Activated CD4-positive, alpha-beta T cell treated with anti-CD3 and anti-CD28 coated beads for 4 hours (primary cell): Measurements from ENCODE around the gene TIE1.

Experiments
- DNase-seq, 2 donors: peaks; one replicate each; pipeline ENCODE4 v3.0.0-alpha.2; 2020

TIE1 gene

GRCh38 chr1:43274125-43274803 lies 26.5 kb upstream of the TIE1 start:
- peak in 1 of 2 donors; percentile 23 for DNase-seq

DNA sequence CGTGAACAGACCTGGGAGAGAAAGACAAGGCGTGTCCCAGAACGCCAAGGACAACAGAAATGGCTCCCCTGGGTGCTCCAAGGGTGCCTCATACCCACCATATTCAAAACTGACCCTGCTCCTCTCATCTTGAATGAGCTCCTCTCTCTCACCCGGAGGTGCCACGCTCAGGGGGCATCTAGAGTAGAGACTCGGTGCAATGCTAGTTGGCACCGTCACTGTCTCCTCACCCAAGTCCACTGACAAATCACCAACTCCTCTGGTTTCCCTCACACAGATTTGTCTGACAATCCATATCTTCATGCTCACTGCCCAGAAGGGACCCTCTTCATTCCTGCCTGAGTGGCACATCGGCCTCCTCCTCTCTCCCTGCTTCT lies 26.0 kb upstream of the TIE1 start:
- DNase-seq = no peak

DNA sequence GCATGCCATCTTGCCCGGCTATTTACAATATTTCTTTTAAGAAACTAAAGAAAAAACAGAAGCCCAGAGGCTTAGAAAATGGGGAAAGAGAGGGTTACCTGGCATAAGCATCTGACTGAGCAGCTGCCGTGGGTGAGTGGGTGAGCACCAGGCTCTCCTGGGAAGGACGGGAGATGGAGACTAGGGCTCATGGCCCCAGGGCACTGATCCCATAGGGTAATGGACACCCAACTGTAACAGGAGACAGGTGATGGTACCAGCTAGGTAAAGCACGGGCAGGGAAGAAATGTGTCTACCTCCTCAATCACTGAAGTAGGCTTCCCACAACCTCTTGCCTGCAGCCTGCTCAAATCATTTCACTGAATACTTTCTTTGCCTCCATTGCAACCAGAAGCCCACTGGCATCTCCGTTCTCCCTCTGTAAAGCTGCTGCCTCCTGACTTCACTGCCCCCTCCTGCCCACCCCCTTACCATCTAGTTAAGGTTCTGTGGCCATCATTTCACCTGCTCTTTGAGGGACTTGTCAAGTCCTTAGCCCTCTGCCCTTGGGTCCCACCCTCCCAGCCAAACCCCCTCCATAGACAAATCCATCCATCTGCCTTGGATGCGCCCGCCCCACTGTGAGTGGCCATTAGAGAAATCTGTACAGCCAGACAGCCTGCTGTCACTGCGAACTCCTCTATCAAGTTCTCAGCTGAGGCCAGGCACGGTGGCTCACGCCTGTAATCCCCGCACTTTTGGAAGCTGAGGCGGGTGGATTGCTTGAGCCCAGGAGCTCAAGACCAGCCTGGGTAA lies 24.8 kb upstream of the TIE1 start:
- DNase-seq = no peak

DNA sequence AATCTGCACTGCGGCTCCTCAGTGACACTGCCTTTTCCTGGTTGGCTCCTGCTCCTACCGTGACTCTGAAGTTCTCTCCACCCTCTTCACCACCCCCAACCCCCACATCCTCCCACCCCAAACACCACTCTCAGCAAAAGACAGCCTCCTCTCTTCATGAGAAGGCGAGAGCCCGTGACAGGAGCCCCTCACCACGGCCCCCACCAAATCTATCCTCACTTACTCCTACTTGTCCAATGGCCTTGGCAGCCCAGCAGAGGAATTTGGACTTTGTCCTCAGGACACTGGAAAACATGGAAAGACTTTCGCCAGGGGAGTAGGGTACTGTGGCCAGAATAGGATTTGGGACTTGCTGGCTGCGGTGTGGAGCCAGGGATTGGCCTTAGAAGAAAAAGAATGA lies 24.1 kb upstream of the TIE1 start:
- no peak for DNase-seq

GRCh38 chr1:43277116-43277876 lies 23.5 kb upstream of the TIE1 start:
- no peak for DNase-seq

DNA sequence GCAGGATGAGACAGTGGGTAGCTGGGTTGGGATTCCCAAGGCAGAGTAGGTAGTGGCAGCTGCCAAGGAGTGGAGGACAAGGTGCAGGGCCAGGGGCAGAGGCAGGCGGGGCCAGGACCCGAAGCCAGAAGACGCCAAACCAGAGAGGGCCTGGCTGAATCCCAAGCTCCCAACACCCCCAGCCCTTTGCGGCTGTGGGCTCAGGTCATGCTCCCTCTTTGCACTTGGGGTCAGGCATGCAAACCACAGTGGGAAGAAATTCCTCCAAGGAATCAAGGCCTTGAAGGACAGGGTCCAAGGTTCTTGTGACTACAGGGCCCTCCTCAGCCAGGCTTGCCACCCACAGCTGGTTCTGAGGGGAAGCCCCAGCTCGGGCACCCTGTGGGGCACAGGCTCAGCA lies 21.6 kb upstream of the TIE1 start:
- DNase-seq = no peak

DNA sequence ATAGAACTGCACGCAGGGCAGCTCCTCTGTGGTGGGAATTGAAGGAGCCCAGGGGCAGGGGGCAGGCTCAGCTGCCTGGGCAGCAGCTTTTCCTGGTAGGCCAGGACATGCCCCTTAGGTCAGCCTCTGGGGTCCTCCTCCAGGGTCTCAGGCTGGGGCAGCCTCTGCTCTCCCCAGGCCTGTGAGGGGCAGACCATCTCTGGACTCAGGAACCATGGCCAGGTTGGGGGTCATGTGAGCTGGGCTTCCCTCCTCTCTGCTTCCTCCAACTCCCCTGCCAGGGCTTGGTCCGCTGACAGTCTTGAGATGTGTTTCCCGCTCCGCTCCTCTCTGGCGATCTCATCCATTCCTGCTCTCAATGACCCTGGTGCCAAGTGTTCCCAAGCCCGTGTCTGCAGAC lies 21.1 kb upstream of the TIE1 start:
- DNase-seq = no peak

GRCh38 chr1:43280692-43281091 lies 20.1 kb upstream of the TIE1 start:
- DNase-seq = no peak

DNA sequence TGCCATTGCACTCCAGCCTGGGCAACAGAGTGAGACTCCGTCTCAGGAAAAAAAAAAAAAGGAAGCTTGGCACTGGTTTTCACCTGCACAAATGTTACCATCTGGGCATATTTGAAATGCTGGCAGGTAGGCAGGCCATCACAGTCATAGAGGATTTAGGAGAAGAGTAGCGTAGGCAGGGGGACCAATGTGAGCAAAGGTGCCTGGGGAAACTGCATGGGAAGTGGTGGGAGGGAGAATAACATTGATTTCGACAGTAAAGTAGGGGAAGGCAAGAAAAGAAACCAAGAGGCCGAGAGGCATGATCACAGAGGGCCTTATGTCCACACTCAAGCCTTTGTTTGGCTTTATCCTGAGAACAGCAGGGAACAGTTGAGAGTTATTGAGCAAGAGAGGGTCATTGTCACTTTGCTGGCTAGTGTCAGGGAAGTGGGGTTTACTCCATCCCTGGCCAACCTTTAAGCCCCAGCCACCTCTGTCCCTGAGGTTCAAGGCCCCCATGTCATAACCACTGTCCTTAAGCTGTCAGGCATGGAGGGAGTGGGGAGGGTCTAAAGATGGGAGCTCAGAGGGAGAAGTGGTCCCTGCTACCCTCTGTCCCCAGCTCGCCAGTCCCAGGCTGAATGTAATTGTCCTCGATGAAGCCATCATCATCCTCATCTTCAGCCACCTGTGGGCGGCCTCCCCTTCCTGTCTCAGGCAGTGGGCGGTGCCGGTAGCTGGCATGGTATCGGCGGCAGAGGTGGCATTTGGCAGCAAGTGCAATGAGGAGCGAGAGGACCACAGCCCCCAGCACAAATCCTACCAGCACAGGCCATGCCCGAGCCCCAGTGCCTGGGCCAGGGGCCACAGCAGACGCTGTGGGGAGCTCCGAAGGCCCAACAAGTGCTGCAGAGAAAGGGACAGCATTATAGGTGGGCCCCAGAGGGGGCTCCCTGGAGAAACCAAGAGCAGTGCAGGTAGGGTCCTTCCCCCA lies 18.3 kb upstream of the TIE1 start:
- DNase-seq = no peak

- DNase-seq = no peak
These were observed 16.7 kb upstream of the TIE1 start for GRCh38 chr1:43284065-43284464.

DNA sequence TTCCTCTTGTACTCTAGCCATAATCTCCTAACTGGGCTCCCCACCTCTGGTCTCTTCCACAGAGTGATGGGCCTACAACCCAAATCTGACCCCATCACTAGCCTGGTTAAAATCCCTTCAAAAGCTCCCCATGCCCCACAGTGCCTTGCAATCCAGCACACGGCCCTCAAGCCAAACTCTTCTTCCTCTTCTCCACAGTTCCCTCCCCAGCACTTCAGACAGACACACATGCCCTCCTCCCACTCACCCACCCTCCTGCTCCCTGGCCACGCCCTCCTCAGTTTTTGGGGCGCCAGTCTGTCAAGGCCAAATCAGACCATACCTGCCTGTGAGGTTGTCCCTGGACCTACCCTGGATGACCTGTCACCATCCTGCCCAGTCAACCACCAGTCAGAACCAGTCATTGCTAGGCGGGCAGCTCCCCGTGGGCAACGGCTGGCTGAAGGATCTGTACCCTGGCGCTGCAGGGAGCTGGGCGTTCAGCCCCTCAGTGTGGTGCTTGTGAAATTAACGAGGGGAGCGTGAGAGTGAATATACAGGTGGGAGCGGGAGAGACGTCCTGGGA lies 16.2 kb upstream of the TIE1 start:
- no peak for DNase-seq

- DNase-seq = no peak
These were observed 15.4 kb upstream of the TIE1 start, which contains the start of gene C1orf210 for GRCh38 chr1:43285269-43285990. Gene C1orf210 (minus strand): TSS chr1:43285581. CDS start chr1:43283270, 2,311 bp downstream.

DNA sequence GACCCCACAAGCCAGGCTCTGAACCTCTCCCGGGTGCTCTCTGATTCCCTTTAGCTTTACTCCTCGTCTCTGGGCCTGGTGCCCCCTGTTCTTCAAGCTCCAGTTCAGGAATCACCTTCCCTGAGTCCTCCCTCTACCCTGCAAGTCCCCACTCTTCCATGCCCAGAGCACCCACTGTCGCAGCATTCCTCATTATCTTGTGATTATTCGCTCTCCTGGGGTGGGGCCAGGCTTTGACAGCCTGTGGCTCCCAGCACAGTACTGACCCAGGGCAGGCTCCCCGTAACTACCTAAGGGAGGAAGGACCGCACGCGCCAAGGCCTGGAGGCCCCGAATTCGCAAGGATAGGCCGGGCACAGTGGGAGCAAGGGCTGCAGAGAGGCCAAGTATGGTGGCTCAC lies 14.7 kb upstream of the TIE1 start:
- DNase-seq = no peak

- DNase-seq = no peak
These were observed 14.2 kb upstream of the TIE1 start for GRCh38 chr1:43286533-43286932.

DNA sequence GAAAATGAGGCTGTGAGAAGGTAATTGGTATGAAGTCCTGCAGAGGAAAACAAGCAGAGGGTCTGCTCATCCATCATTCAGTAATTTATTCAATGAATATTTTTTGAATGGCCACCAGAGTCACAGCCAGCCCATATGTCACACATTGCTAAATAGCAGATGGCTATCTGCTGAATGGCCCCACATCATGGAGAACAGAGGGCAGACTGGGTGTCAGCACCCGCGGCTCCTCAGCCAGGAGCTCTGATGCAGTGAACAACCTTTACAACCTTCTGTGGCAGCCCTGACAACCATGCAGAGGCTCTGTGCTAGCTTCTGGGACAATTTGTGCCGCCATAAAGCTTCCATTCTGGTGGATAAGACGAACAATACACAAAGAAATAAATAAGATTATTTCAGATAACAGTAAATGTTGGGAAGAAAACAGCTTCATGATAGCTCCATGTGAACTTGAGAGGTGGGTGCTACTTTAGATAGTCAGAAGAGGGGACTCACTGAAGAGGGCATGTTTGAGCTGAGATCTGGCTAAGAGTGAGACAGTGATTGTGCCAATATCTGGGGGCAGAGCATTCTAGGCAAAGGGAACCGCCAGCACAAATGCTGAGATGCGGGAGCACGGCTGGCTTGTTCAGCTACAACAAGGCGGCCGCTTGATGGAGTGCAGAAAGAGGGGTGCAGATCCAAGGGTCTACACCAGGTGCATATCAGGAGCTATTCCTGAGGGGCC lies 12.6 kb upstream of the TIE1 start:
- DNase-seq = no peak

DNA sequence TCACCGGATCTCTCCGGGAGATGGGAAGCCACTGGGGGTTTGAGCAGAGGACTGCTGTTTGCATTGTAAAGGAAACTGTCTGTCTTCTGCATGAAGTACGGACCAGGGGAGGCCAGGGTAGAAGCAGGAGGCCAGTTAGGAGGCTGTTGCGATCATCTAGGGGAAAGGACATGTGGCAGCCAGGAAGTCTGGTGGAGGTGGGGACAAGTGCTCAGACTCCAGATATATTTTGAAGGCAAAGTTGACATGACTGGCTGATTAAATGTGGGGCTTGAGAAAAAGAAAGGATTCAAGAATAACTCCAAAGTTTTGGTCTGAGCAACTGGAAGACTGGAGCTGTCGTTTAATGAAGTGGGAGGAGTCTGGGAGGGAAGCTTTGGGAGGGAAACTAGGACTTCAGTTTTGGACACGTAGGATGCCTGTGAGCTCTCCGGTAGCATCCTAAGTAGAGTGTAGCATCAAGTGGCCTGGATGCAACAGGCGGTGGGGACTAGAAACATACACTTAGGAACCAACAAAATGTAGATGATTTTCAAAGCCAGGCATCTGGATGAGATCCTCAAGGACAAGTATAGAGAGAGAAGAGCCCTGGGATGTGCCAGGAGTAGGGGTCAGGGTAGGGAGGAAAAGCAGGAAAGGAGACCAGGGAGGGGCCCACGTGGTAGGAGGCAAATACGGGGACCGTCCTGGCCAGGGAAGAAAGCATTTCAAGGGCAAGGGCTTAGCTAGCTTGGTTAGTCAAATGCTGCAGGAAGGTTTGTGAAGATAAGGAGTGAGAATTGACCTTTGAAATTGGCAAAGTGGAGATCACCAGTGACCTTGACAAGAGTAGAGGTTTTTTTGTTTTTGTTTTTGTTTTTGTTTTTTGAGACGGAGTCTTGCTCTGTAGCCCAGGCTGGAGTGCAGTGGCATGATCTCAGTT lies 11.7 kb upstream of the TIE1 start:
- DNase-seq = no peak

- DNase-seq = no peak
These were observed 8.6 kb upstream of the TIE1 start for GRCh38 chr1:43292216-43292615.

DNA sequence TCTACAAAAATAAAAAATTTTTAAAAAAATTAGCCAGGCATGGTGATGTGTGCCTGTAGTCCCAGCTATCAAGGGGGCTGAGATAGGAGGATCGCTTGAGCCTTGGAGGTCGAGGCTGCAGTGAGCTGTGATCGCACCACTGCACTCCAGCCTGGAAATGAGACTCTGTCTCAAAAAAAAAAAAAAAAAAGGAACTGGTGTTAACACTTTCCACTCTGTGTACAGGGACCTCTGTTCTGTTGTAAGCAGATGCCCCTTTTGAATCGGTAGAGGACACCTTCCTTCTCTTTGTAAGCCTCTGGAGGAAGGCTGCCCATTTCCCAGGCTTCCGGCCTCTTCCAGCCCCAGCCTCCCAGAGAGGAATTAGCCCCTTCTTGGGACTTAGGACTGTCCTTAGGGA lies 8.1 kb upstream of the TIE1 start:
- DNase-seq = no peak

DNA sequence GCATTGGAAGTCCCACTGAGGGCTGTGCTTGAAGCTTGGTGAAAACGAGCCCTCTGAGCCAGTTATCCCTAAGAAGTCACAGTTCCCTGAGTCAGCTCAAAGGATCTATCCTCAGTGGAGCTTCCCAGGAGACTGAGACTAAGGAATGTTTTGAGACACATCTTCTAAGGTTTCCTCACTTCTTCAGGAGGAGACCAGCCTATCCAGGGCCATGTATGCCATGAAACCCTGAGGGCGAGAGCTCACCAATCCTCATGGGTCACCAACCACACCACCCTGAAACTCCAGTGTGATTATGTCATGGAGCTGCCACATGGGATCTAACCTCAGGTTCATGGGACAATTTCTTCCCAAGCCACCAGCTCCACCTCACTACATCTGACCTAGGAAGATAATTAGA lies 7.6 kb upstream of the TIE1 start:
- no peak for DNase-seq
